Left ventricle myocardium inferior (tissue), 1 donor: ENCODE data around the gene MYT1. TPM values are rescaled to one million over a fixed set of nuclear protein-coding genes. Genes with fewer than 3 reads are reported as not detected.

Source experiments
- DNase-seq: peaks from one replicate; pipeline ENCODE4 v3.0.0-alpha.2; 2020
- H3K27ac ChIP-seq: fragments of 200-600 bp; replicated peaks from 2 replicates; pipeline ENCODE4 v1.8.0; 2021
- H3K27me3 ChIP-seq: fragments of 200-600 bp; 2 replicates; pipeline ENCODE4 v1.8.0; 2021; ENCODE audit warnings: low read depth
- H3K36me3 ChIP-seq: fragments of 200-600 bp; 2 replicates; pipeline ENCODE4 v1.8.0; 2021
- H3K4me1 ChIP-seq: fragments of 200-600 bp; 2 replicates; pipeline ENCODE4 v1.8.0; 2021
- H3K4me3 ChIP-seq: fragments of 200-600 bp; 2 replicates; pipeline ENCODE4 v1.8.0; 2021; ENCODE audit warnings: mild to moderate bottlenecking, moderate library complexity
- H3K9me3 ChIP-seq: fragments of 200-600 bp; replicated peaks from 2 replicates; pipeline ENCODE4 v1.8.0; 2021
- intact Hi-C: fragments of 100-400 bp; cut with micrococcal nuclease; formaldehyde crosslinking; loops from one replicate; pipeline ENCODE4 v1.11.0; 2022
- total RNA-seq: library from RNA; stranded (reverse); fragmentation: NEBNext Ultra II Directional; extraction: Animal tissue kit (Norgen Biotek cat#: 25700); gene quantifications from one replicate; pipeline ENCODE4 v1.2.1, GENCODE V29; 2021
- TF ChIP-seq, protein P1 (sequence below): fragments of 200-600 bp; IDR thresholded peaks from 2 replicates; pipeline ENCODE4 v1.8.0; 2021; ENCODE audit warnings: antibody characterized with exemption, mild to moderate bottlenecking, borderline replicate concordance
- donor health status: DM: no; HTN: yes; CAD: no; lungs with severe emphysema.

The MYT1 gene
- total RNA-seq, 1 donor from 2014 or later = 0.11 TPM

DNA sequence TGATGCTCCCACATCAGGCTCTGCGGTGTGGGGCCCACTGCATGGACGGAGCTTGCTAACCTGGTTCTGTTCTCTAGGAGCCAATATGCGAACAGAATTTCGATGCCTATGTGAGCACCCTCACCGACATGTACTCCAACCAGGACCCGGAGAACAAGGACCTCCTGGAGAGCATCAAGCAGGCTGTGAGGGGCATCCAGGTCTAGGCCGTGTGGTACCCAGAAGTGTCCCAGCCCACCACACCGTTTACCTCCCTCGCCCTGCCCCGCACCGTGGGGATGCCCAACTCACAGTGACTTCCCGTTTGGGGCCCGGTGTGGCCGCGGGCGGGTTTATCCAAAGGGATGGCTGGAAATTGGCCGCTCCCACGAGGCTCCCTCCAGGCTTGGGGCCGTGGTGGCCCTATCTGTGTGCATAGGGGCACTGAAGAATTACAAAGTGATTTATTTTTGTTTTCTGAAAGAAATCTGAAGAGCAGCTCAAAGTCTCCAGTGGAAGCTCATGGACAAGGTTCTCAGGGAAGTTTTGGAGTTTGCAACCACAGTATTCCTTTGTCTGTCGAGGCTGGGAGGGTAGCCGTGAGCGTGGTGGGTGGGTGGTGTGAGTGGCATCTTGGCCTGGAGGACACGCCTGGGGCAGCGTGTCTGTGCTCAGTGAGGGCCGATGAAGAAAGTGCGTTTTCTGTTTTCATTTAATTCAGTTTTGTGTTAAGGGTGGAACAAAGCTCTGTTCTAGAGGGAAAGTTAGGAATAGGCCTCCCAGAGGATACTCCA lies 76.2 kb downstream of the MYT1 start:
- Histone ChIP-seq H3K27ac (no peak overlapping the region), H3K9me3 (no peaks in the 10 kb centered on the region), H3K4me3 (no peak overlapping the region), H3K27me3 (peaks cover 5% of the 10 kb centered on the region), H3K4me1 (peaks cover 12% of the 10 kb centered on the region), H3K36me3 (no peaks in the 10 kb centered on the region)
- TF ChIP-seq, protein P1, sequence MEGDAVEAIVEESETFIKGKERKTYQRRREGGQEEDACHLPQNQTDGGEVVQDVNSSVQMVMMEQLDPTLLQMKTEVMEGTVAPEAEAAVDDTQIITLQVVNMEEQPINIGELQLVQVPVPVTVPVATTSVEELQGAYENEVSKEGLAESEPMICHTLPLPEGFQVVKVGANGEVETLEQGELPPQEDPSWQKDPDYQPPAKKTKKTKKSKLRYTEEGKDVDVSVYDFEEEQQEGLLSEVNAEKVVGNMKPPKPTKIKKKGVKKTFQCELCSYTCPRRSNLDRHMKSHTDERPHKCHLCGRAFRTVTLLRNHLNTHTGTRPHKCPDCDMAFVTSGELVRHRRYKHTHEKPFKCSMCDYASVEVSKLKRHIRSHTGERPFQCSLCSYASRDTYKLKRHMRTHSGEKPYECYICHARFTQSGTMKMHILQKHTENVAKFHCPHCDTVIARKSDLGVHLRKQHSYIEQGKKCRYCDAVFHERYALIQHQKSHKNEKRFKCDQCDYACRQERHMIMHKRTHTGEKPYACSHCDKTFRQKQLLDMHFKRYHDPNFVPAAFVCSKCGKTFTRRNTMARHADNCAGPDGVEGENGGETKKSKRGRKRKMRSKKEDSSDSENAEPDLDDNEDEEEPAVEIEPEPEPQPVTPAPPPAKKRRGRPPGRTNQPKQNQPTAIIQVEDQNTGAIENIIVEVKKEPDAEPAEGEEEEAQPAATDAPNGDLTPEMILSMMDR = no peak
- DNase-seq = no peak
- intact Hi-C loops = no loop called here

DNA sequence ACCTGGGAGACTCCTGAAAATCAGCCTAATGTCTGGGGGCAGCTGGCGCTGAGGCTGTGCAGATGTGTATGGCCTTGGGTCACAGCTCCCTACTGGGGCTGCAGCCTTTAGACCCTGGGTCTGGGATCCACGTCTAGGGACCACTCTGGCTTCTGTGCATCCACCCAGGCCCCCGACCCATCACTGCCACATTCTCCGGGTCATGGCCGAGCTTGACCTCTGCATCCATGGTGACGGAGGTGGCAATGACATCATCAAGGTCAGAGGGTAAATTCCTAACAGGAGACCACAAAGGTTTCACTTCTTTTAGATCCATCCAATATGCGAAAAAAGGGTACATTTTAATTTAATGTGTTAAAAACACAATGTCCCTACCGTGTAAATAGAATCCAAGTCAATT lies 76.8 kb downstream of the MYT1 start:
- Histone ChIP-seq H3K27ac (no peak overlapping the region), H3K4me3 (no peak overlapping the region), H3K9me3 (no peaks in the 10 kb centered on the region), H3K27me3 (peaks cover 11% of the 10 kb centered on the region), H3K36me3 (no peaks in the 10 kb centered on the region), H3K4me1 (peaks cover 12% of the 10 kb centered on the region)
- TF ChIP-seq, protein P1 = no peak
- intact Hi-C loops = no loop called here
- no peak for DNase-seq

DNA sequence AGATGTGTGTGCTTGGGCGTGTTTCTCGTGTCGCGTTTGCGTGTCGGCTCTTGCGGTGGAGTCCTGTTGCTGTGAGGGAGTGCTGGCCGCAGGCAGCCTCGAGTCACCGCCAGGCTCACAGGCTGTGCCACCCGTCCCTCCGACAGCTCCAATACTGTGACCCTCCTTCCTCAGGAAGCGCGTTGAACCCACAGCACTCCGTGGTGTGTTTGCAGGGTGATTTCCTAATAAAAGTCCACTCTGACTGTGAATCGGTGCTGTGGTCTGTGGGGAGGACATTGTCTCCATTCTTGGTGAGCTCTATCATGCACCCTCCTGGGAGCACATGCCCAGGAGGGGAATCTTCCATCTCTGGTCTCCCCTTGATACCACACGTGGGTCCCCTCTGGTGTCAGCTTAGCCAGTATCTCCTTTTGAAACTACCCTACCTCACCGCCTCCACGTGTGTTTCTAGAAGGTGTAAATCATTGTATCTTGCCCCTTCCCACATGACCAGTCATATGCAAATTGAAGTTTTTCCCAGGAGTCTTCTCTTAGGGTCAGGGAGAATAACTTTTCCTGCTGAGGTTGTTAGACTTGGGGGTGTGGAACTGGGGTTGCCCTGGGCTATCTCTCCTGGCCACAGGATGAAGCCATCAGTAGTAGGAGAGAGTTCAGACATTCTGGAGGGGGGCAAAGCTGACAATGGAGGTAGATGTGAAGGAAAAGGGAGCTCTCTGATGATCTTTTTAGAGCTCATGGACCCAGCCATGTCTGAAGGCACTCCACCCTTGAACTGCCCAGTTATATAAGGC lies 77.9 kb downstream of the MYT1 start:
- no peaks in the 10 kb centered on the region for H3K36me3 ChIP-seq

DNA sequence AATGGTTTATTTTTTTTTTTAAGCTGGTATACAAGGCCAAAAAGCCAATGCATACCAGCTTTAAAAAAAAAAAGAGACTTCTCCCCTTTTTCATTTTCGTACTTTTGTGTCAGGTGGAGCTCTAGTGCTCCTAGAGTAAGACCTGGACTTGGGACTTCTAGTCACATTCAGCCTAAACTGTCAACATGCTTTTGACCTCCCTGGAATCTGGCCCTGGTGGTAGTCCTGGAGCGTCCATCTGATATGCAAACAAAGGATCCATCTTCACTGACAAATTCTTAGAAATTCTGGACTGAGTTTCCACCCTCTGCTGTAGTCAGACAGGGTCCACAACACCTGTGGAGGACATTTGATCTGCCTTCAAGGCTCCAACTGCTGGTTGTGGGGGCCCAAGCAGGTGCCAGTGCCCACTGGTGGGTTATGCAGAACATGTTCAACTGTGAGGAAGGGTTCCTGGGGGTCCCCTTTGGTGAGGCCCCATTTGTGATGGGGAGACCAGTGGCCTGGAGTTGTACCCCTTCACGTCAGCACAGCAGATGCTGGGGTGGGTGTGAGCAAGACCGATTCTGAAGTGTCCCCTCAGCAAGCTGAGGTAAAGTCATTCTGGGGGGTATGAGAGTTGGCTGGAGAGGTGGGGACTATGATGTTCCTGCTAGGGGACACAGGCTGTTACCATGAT lies 78.7 kb downstream of the MYT1 start:
- intact Hi-C loops = no loop called here
- DNase-seq = no peak
- no peaks in the 10 kb centered on the region for H3K36me3 ChIP-seq
- H3K27ac ChIP-seq = no peak overlapping the region
- H3K9me3 ChIP-seq = no peaks in the 10 kb centered on the region
- H3K4me1 ChIP-seq = peaks cover 9% of the 10 kb centered on the region
- TF ChIP-seq, protein P1 = no peak
- peaks cover 19% of the 10 kb centered on the region for H3K27me3 ChIP-seq
- H3K4me3 ChIP-seq = no peak overlapping the region

More for the DNA sequence above, 77.9 kb downstream of the MYT1 start:
- Histone ChIP-seq H3K27ac (no peak overlapping the region), H3K9me3 (no peaks in the 10 kb centered on the region), H3K27me3 (peaks cover 19% of the 10 kb centered on the region), H3K4me3 (no peak overlapping the region), H3K4me1 (peaks cover 12% of the 10 kb centered on the region)
- DNase-seq = no peak
- TF ChIP-seq, protein P1 = no peak
- intact Hi-C loops = no loop called here

DNA sequence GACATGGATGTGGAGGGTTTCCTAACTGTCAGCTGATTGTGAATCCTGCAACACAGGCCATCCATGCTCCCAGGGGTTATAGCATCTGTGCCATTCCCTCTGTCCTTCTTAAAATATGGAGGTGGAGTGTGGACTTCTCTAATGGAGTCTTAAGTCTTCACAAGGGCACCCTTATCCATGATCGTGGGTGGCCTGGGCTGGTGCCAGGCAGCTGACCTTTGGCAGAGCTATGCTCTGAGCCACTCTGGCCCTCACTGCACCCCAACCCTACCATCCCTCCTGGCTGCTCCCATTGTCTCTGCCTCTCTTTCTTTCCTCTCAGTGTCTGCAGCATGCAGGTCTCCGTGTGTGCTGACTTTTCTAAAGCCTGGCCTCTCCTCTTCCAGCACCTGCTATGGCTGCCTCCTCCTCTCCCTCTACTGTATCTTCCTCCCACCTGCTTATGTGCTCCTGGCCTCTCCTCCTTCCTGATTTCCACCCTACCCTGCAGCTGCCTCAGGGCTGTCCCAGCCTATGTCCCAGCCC lies 80.1 kb downstream of the MYT1 start:
- no peak for DNase-seq
- Histone ChIP-seq H3K4me1 (no peaks in the 10 kb centered on the region), H3K36me3 (no peaks in the 10 kb centered on the region), H3K9me3 (no peaks in the 10 kb centered on the region), H3K4me3 (no peak overlapping the region), H3K27me3 (peaks cover 19% of the 10 kb centered on the region), H3K27ac (no peak overlapping the region)
- TF ChIP-seq, protein P1 = no peak
- intact Hi-C loops = no loop called here
